A549 (cell line): ENCODE measurements around the gene FOXP1. TPM values are rescaled to one million over a fixed set of nuclear protein-coding genes. Genes with fewer than 3 reads are reported as not detected.

Experiments
- ATAC-seq, 2 experiments: fragments of 200-7000 bp in 1 of 2; fragments of >200 bp in 1 of 2; cut with Nextera tagmentation in 1 of 2; cut with Tn5 transposase in 1 of 2; 3 replicates each; pipeline versions ENCODE4 v1.8.0 to v1.9.1; 2018 to 2020; ENCODE audit warnings: mild to moderate bottlenecking in 1 of 2, moderate library complexity in 1 of 2
- CTCF ChIA-PET: fragments of 300-600 bp; sonication (Branson Sonifier 250); formaldehyde crosslinking; extraction: SDS; loops from one replicate; lab custom pipeline; 2021; ENCODE audit warnings: antibody characterized with exemption, inconsistent platforms; lab: Yijun Ruan, JAX
- POLR2A ChIA-PET: fragments of 350-600 bp; formaldehyde crosslinking; extraction: SDS; loops from one replicate; lab custom pipeline; 2021; ENCODE audit warnings: antibody characterized with exemption, inconsistent platforms; lab: Yijun Ruan, JAX
- DNase-seq, 2 experiments: peaks; one replicate each; pipeline versions ENCODE4 v3.0.0 to v3.0.0-alpha.2; 2011 to 2016; ENCODE audit warnings: low read depth in 1 of 2, low spot score in 1 of 2
- FAIRE-seq: peaks from 2 replicates; lab custom pipeline; 2011; peaks lifted over from hg19 to GRCh38; lab: Jason Lieb, UNC
- H3K27ac ChIP-seq, 2 experiments: fragments of >200 bp; sonication (Bioruptor Twin); formaldehyde crosslinking; 3 replicates each; pipeline ENCODE4 v1.5.1; 2016 to 2017
- H3K4me1 ChIP-seq: fragments of >200 bp; sonication (Bioruptor Twin); formaldehyde crosslinking; 3 replicates; pipeline ENCODE4 v1.6.1; 2016
- H3K4me2 ChIP-seq: fragments of >200 bp; sonication (Bioruptor Twin); formaldehyde crosslinking; 3 replicates; pipeline ENCODE4 v1.6.1; 2016
- H3K4me3 ChIP-seq: fragments of >200 bp; sonication (Bioruptor Twin); formaldehyde crosslinking; 3 replicates; pipeline ENCODE4 v1.5.1; 2016
- H3K9me3 ChIP-seq: fragments of >200 bp; sonication (Bioruptor Twin); formaldehyde crosslinking; 3 replicates; pipeline ENCODE4 v1.6.1; 2016
- CEBPB ChIP-seq, 2 experiments: fragments of >200 bp in 1 of 2; sonication (Bioruptor Twin) in 1 of 2; formaldehyde crosslinking in 1 of 2; IDR thresholded peaks; 2 replicates each; pipeline ENCODE4 v1.6.1; 2012 to 2016
- EHF ChIP-seq: fragments of 250-450 bp; sonication (Bioruptor Pico); IDR thresholded peaks from 2 replicates; pipeline ENCODE4 v1.5.0; 2020; ENCODE audit warnings: mild to moderate bottlenecking
- EHMT2 ChIP-seq: fragments of 200-600 bp; sonication (generic); IDR thresholded peaks from 2 replicates; pipeline ENCODE4 v1.6.1; 2016; ENCODE audit warnings: antibody characterized with exemption, low read depth, mild to moderate bottlenecking, moderate library complexity
- EP300 ChIP-seq, 2 experiments: fragments of >200 bp; sonication (Bioruptor Twin); formaldehyde crosslinking; IDR thresholded peaks; 2 replicates in 1 of 2; 3 replicates in 1 of 2; pipeline ENCODE4 v1.6.1; 2016 to 2017
- FOSB ChIP-seq: fragments of 250-450 bp; sonication (Bioruptor Pico); IDR thresholded peaks from 2 replicates; pipeline ENCODE4 v1.5.0; 2020; ENCODE audit warnings: mild to moderate bottlenecking, moderate library complexity
- FOSL2 ChIP-seq, 2 experiments: fragments of 450-650 bp in 1 of 2; fragments of >200 bp in 1 of 2; sonication (Bioruptor Twin) in 1 of 2; formaldehyde crosslinking; IDR thresholded peaks; 2 replicates each; pipeline versions ENCODE4 v1.5.0 to v1.6.1; 2016 to 2020; ENCODE audit warnings: mild to moderate bottlenecking in 1 of 2, moderate library complexity in 1 of 2
- FOXS1 ChIP-seq: fragments of 250-450 bp; sonication (Bioruptor Pico); IDR thresholded peaks from 2 replicates; pipeline ENCODE4 v1.5.0; 2020; ENCODE audit warnings: mild to moderate bottlenecking, moderate library complexity
- GATA3 ChIP-seq: IDR thresholded peaks from 2 replicates; pipeline ENCODE4 v1.6.1; 2012; ENCODE audit warnings: borderline replicate concordance
- HDAC2 ChIP-seq: fragments of 200-600 bp; sonication (generic); IDR thresholded peaks from 2 replicates; pipeline ENCODE4 v1.6.1; 2016
- HEYL ChIP-seq: fragments of 250-450 bp; sonication (Bioruptor Pico); IDR thresholded peaks from 2 replicates; pipeline ENCODE4 v1.8.0; 2021; ENCODE audit warnings: mild to moderate bottlenecking, moderate library complexity
- HOXB13 ChIP-seq: fragments of 250-450 bp; sonication (Bioruptor Pico); IDR thresholded peaks from 2 replicates; pipeline ENCODE4 v1.5.0; 2020; ENCODE audit warnings: low read depth, mild to moderate bottlenecking, moderate library complexity
- HOXB5 ChIP-seq: fragments of 250-450 bp; sonication (Bioruptor Pico); IDR thresholded peaks from 2 replicates; pipeline ENCODE4 v1.5.0; 2020; ENCODE audit warnings: mild to moderate bottlenecking, moderate library complexity
- KDM1A ChIP-seq: fragments of 200-600 bp; sonication (generic); IDR thresholded peaks from 2 replicates; pipeline ENCODE4 v1.6.1; 2016; ENCODE audit warnings: low read depth, mild to moderate bottlenecking
- KDM5A ChIP-seq: fragments of 200-600 bp; sonication (generic); IDR thresholded peaks from 2 replicates; pipeline ENCODE4 v1.6.1; 2016; ENCODE audit warnings: antibody characterized with exemption, mild to moderate bottlenecking
- MAFK ChIP-seq: fragments of 450-650 bp; IDR thresholded peaks from 2 replicates; pipeline ENCODE4 v1.6.1; 2014; ENCODE audit not compliant: partially characterized antibody
- MYC ChIP-seq: IDR thresholded peaks from 2 replicates; pipeline ENCODE4 v1.6.1; 2012; ENCODE audit warnings: mild to moderate bottlenecking, inconsistent platforms, low read length, improper control_type of control experiment, borderline replicate concordance
- NR3C1 ChIP-seq: fragments of >200 bp; sonication (Bioruptor Twin); formaldehyde crosslinking; IDR thresholded peaks from 3 replicates; pipeline ENCODE4 v1.6.1; 2017
- PHF8 ChIP-seq: fragments of 200-600 bp; sonication (generic); IDR thresholded peaks from 2 replicates; pipeline ENCODE4 v1.6.1; 2016; ENCODE audit warnings: low read depth, mild to moderate bottlenecking, antibody characterized with exemption, moderate library complexity, borderline replicate concordance
- POLR2AphosphoS2 ChIP-seq: conservative IDR thresholded peaks from 2 replicates; pipeline ENCODE4 v1.6.1; 2012; ENCODE audit warnings: low read length, improper control_type of control experiment, inconsistent platforms
- RCOR1 ChIP-seq: fragments of 150-350 bp; IDR thresholded peaks from 2 replicates; pipeline ENCODE4 v1.6.1; 2014; ENCODE audit warnings: antibody characterized with exemption, low read length, low read depth
- RFX5 ChIP-seq: fragments of 450-650 bp; IDR thresholded peaks from 2 replicates; pipeline ENCODE4 v1.7.1; 2014; ENCODE audit warnings: antibody characterized with exemption, mild to moderate bottlenecking, moderate library complexity
- RNF2 ChIP-seq: fragments of 200-600 bp; sonication (generic); IDR thresholded peaks from 2 replicates; pipeline ENCODE4 v1.6.1; 2016; ENCODE audit warnings: low read depth, mild to moderate bottlenecking, antibody characterized with exemption, moderate library complexity, borderline replicate concordance
- SMC3 ChIP-seq: fragments of >200 bp; sonication (Bioruptor Twin); formaldehyde crosslinking; IDR thresholded peaks from 3 replicates; pipeline ENCODE4 v1.6.1; 2018; ENCODE audit warnings: inconsistent platforms
- SREBF2 ChIP-seq: fragments of 450-650 bp; IDR thresholded peaks from 2 replicates; pipeline ENCODE4 v1.6.1; 2014; ENCODE audit warnings: mild to moderate bottlenecking, moderate library complexity
- TFCP2L1 ChIP-seq: fragments of 250-450 bp; sonication (Bioruptor Pico); IDR thresholded peaks from 2 replicates; pipeline ENCODE4 v1.5.0; 2021; ENCODE audit warnings: mild to moderate bottlenecking
- TP53 ChIP-seq: fragments of 250-450 bp; sonication (Bioruptor Pico); IDR thresholded peaks from 2 replicates; pipeline ENCODE4 v1.5.0; 2021; ENCODE audit warnings: mild to moderate bottlenecking, moderate library complexity
- ZC3H11A ChIP-seq: fragments of 450-650 bp; IDR thresholded peaks from 2 replicates; pipeline ENCODE4 v1.6.1; 2014; ENCODE audit warnings: antibody characterized with exemption, mild to moderate bottlenecking
- ZFP36 ChIP-seq: fragments of 450-650 bp; IDR thresholded peaks from 2 replicates; pipeline ENCODE4 v1.6.1; 2014; ENCODE audit warnings: borderline replicate concordance; ENCODE audit not compliant: partially characterized antibody
- WGBS: methylation state at CpG from one replicate; pipeline ENCODE4 v1.1.6; 2017; ENCODE audit errors: missing lambda C conversion rate; 5-methylcytosine and 5-hydroxymethylcytosine counted together
- polyA plus RNA-seq, 4 experiments: library from polyadenylated mRNA; depleted of rRNA in 3 of 4; stranded (reverse); fragments of >200 nt; fragmentation: RNase III in 1 of 4; extraction: RNeasy Plus Mini Kit Qiagen cat#74134 plus additional on column Dnase treatment in 1 of 4; gene quantifications; 2 replicates in 3 of 4; 3 replicates in 1 of 4; pipeline ENCODE4 v1.2.3, GENCODE V29; 2011 to 2017
- TF ChIP-seq, protein P1 (sequence below): IDR thresholded peaks from 2 replicates; pipeline ENCODE4 v1.6.1; 2012
- TF ChIP-seq, protein P2 (sequence below): fragments of 150-350 bp; IDR thresholded peaks from 2 replicates; pipeline ENCODE4 v1.6.1; 2014; ENCODE audit warnings: low read depth, mild to moderate bottlenecking, low read length
- TF ChIP-seq, protein P3 (sequence below): IDR thresholded peaks from 2 replicates; pipeline ENCODE4 v1.6.1; 2012
- TF ChIP-seq, protein P4 (sequence below): fragments of >200 bp; sonication (Bioruptor Twin); formaldehyde crosslinking; IDR thresholded peaks from 2 replicates; pipeline ENCODE4 v1.6.1; 2016

Gene FOXP1
- polyA plus RNA-seq, 2 of the 4 experiments (the other 2 are of a cell fraction) = 12.8 to 13.9 TPM

DNA sequence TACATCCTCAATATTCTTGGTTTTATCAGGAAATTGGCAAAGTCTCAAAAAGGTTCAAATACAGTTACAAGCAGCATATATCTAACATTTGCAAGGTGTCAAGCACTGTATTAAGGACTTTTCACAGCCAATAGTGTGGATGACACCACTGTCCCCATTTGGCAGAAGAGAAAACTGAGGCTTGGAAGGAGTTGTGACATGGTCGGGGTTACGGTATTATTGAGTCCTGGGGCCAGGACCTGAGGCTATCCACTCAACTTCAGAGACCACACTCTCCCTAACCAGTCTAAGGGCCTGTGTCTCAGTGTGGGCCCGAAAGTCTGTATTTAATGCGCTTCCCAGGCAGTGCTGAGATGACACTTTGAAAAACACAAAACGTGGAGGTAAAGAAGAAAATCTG is 99.1 kb downstream of the FOXP1 start:
- TF ChIP-seq, protein P1, sequence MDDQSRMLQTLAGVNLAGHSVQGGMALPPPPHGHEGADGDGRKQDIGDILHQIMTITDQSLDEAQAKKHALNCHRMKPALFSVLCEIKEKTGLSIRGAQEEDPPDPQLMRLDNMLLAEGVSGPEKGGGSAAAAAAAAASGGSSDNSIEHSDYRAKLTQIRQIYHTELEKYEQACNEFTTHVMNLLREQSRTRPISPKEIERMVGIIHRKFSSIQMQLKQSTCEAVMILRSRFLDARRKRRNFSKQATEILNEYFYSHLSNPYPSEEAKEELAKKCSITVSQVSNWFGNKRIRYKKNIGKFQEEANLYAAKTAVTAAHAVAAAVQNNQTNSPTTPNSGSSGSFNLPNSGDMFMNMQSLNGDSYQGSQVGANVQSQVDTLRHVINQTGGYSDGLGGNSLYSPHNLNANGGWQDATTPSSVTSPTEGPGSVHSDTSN = no peak
- TF ChIP-seq HEYL (no peak), TFCP2L1 (no peak), POLR2AphosphoS2 (no peak), SMC3 (no peak), ZFP36 (no peak), RCOR1 (no peak), RNF2 (no peak), FOXS1 (no peak), EHMT2 (no peak), EHF (CRISPR knock-in tag) (no peak), GATA3 (no peak), MYC (no peak), TP53 (CRISPR knock-in tag) (no peak)

DNA sequence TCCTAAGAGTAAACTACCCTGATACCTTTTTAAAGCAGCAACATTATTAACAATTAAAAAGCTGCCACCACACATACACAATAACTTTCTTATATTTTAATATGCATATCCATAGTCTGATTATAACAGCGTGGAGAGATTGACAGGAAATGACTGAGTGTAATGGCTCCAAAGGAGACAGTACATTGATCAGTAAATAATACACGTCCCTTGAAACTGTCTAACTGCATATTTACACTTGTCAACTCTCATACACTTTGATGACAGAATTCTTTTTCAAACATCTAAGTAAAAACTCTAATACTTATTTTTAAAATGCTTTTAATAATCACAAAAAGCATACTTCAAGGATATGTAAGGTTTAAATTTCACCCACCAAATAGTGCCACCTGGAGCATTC is 99.5 kb downstream of the FOXP1 start:
- Histone ChIP-seq H3K4me1 (no peaks in the 10 kb centered on the region), H3K4me3 (no peak overlapping the region), H3K27ac (no peak overlapping the region), H3K9me3 (no peaks in the 10 kb centered on the region), H3K4me2 (no peak overlapping the region)
- 87% methylated on average over 2 of the region's 2 CpGs for WGBS
- peak; percentile 49 for FAIRE-seq
- ATAC-seq = no peak
- DNase-seq = no peak
- ChIA-PET POLR2A (no interaction called here), CTCF (interaction anchor here (0.8 kb wide), 1 partner anchor 9 kb away, joined by 3 read pairs; no protein-coding TSS in a partner anchor)
- TF ChIP-seq HOXB5 (CRISPR knock-in tag) (no peak), PHF8 (no peak), HDAC2 (no peak), KDM1A (no peak), EHF (CRISPR knock-in tag) (no peak), MYC (no peak), TP53 (CRISPR knock-in tag) (no peak), HOXB13 (CRISPR knock-in tag) (no peak), ZC3H11A (no peak), RFX5 (no peak), SREBF2 (no peak)
- TF ChIP-seq, protein P2, sequence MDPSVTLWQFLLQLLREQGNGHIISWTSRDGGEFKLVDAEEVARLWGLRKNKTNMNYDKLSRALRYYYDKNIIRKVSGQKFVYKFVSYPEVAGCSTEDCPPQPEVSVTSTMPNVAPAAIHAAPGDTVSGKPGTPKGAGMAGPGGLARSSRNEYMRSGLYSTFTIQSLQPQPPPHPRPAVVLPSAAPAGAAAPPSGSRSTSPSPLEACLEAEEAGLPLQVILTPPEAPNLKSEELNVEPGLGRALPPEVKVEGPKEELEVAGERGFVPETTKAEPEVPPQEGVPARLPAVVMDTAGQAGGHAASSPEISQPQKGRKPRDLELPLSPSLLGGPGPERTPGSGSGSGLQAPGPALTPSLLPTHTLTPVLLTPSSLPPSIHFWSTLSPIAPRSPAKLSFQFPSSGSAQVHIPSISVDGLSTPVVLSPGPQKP = no peak

More for the DNA sequence above, 99.1 kb downstream of the FOXP1 start:
- H3K9me3 ChIP-seq = no peaks in the 10 kb centered on the region
- no peaks in the 10 kb centered on the region for H3K4me1 ChIP-seq
- FAIRE-seq (no peak), ATAC-seq (no peak), DNase-seq (no peak)
- WGBS = 87% methylated on average over 5 of the region's 5 CpGs
- POLR2A ChIA-PET = no interaction called here
- no peak overlapping the region for H3K4me2 ChIP-seq
- H3K4me3 ChIP-seq = no peak overlapping the region
- H3K27ac ChIP-seq = no peak overlapping the region
- CTCF ChIA-PET = no interaction called here

DNA sequence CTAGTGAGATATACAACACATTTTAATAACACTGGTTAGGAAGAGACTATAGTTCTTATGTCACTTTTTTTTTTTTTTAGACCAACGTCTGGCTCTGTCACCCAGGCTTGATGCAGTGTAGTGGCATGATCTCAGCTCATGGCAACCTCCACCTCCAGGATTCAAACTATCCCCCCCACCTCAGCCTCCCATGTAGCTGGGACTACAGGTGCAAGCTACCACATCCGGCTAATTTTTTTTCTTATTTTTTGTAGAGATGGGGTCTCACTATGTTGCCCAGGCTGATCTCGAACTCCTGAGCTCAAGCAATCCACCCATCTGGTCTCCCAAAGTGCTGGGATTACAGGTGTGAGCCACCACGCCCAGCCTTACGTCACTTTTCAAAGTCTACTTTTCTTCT is 100.8 kb downstream of the FOXP1 start:
- ChIA-PET POLR2A (no interaction called here), CTCF (no interaction called here)
- Histone ChIP-seq H3K4me2 (no peak overlapping the region), H3K4me3 (no peak overlapping the region), H3K27ac (no peak overlapping the region), H3K4me1 (no peaks in the 10 kb centered on the region)
- FAIRE-seq (no peak), ATAC-seq (no peak), DNase-seq (no peak)
- TF ChIP-seq RFX5 (no peak), EP300 (IDR thresholded peaks at IDR 0.05) (no peak), MAFK (no peak), NR3C1 (no peak), FOSB (CRISPR knock-in tag) (no peak), KDM5A (no peak), TFCP2L1 (no peak), SMC3 (no peak), RNF2 (no peak), CEBPB (IDR thresholded peaks at IDR 0.05) (no peak), FOSL2 (IDR thresholded peaks at IDR 0.05) (no peak), FOSL2 (CRISPR knock-in tag; IDR thresholded peaks at IDR 0.05) (no peak)
- TF ChIP-seq, protein P3, sequence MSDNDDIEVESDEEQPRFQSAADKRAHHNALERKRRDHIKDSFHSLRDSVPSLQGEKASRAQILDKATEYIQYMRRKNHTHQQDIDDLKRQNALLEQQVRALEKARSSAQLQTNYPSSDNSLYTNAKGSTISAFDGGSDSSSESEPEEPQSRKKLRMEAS = no peak
- TF ChIP-seq, protein P4, sequence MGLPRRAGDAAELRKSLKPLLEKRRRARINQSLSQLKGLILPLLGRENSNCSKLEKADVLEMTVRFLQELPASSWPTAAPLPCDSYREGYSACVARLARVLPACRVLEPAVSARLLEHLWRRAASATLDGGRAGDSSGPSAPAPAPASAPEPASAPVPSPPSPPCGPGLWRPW = no peak
- TF ChIP-seq, all 56 proteins: peak for 0
- 79% methylated on average over 5 of the region's 5 CpGs for WGBS
- H3K9me3 ChIP-seq = no peaks in the 10 kb centered on the region
